Measurements from ENCODE around the gene ZNF287. TPM values are rescaled to one million over a fixed set of nuclear protein-coding genes. Genes with fewer than 3 reads are reported as not detected.

Gene ZNF287
- total RNA-seq (10 to 100 TPM in 9 of 10 donors, 1 to 10 TPM in 1; 7.8 to 14.6 (median 11.4) TPM), polyA plus RNA-seq (10 to 100 TPM in 1 of 2 donors, 1 to 10 TPM in 1; 4.0 to 32.0 TPM)
- long read RNA-seq, donor 1, transcript ZNF287-202 (6 exons, 3,208 nt) = major isoform, 7 of 8 reads
- long read RNA-seq, donor 1, partial matches to known transcripts = 1 of 8 reads
- long read RNA-seq, donor 1, other reads (novel, unspliced or antisense) = 0 of 8 reads
- long read RNA-seq, donor 2, transcript ZNF287-202 (6 exons, 3,208 nt) = major isoform, 8 of 17 reads
- long read RNA-seq, donor 2, partial matches to known transcripts = 5 of 17 reads
- long read RNA-seq, donor 2, other reads (novel, unspliced or antisense) = 3 of 17 reads
- long read RNA-seq, donor 3, transcript ZNF287-202 (6 exons, 3,208 nt) = major isoform, 15 of 21 reads
- long read RNA-seq, donor 3, partial matches to known transcripts = 4 of 21 reads
- long read RNA-seq, donor 3, other reads (novel, unspliced or antisense) = 2 of 21 reads

- H3K4me3 ChIP-seq = peak within 1 kb of the TSS; percentile 45 to 94 (median 82)
- DNase-seq (peak; percentile 96), ATAC-seq (peak; percentile 98 to 100 (median 100))
- H3K36me3 ChIP-seq = peaks cover 0 to 36% (median 13%) of the 10 kb centered on the region in 9 donors
- peak within 1 kb of the TSS; percentile 8 to 84 (median 74) for H3K27ac ChIP-seq
- WGBS, 2 donors = 2 to 3% methylated on average over 77 of the region's 77 CpGs
- TF ChIP-seq CTCF (IDR thresholded peaks at IDR 0.05) = no peak
- peaks cover 0 to 16% (median 9%) of the 10 kb centered on the region in 9 donors for H3K4me1 ChIP-seq
- H3K9me3 ChIP-seq = no peaks in the 10 kb centered on the region
- intact Hi-C loops (cut with DNase I) = loop anchor here in 2 of 10 donors (1.0 to 2.0 kb wide), 3 partner anchors 16 to 34 kb away; no protein-coding TSS in a partner anchor
- no peaks in the 10 kb centered on the region for H3K27me3 ChIP-seq
Measured at GRCh38 chr17:16568541-16569357, at the start of gene ZNF287. Gene ZNF287, minus strand, starts transcription at chr17:16569204. Its CDS starts 1,473 bp downstream, at chr17:16567731.

DNA sequence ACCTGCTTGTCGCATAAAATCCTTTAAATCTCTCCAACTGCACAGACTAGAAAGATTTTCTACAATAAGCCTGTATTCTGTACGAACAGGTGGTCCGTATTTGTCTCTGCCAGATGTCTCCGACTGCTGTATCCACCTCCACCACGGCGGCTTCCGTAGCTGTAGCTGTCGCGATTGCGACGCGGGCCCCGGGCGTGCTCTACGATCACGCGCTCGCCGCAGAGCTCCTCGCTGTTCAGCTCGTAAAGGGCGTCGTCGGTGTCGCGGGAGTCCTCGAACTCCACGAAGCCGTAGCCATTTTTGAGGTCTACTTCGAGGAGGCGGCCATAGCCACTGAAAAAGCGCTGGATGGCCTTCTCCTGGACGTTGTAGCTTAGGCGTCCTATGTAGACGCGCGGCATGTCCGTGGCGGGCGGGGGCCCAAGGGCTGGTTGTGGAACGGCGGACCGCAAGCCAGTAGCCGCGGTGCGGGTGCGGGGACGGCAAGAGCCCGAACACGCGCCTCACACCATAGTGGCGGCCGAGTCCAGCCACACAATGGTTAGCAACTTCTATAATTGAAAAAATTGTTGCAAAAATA is 48.6 kb upstream of the ZNF287 start:
- 93 to 94% methylated on average over 53 of the region's 53 CpGs for WGBS, 2 donors
- Histone ChIP-seq H3K27ac (no peak overlapping the region), H3K27me3 (no peaks in the 10 kb centered on the region), H3K4me3 (no peak overlapping the region), H3K4me1 (no peaks in the 10 kb centered on the region), H3K36me3 (peaks cover 0 to 17% (median 4%) of the 10 kb centered on the region in 9 donors), H3K9me3 (peaks cover 3 to 91% (median 63%) of the 10 kb centered on the region in 11 donors)
- ATAC-seq (no peak), DNase-seq (no peak)
- no peak for TF ChIP-seq CTCF (IDR thresholded peaks at IDR 0.05)
- intact Hi-C loops (cut with DNase I) = no loop called here

GRCh38 chr17:16599537-16599936 is 30.5 kb upstream of the ZNF287 start:
- TF ChIP-seq CTCF (IDR thresholded peaks at IDR 0.05) = no peak
- 69 to 73% methylated on average over 5 of the region's 5 CpGs for WGBS, 2 donors
- ATAC-seq (no peak), DNase-seq (no peak)
- intact Hi-C loops (cut with DNase I) = no loop called here
- H3K9me3 ChIP-seq = peaks cover 0 to 15% (median 0%) of the 10 kb centered on the region in 11 donors
- H3K27me3 ChIP-seq = peaks cover 0 to 4% (median 0%) of the 10 kb centered on the region in 7 donors
- H3K36me3 ChIP-seq = no peaks in the 10 kb centered on the region
- no peak overlapping the region for H3K27ac ChIP-seq
- H3K4me1 ChIP-seq = no peaks in the 10 kb centered on the region
- H3K4me3 ChIP-seq = no peak overlapping the region

Measured in heart right ventricle (tissue), 16 donors.